Keratinocyte (primary cell): ENCODE measurements around the gene MICALL2. TPM values are rescaled to one million over a fixed set of nuclear protein-coding genes. Genes with fewer than 3 reads are reported as not detected.

Experiments
- DNase-seq: peaks from one replicate; pipeline ENCODE4 v3.0.0-alpha.2; 2011; ENCODE audit warnings: low read depth, missing footprints, low spot score
- FAIRE-seq: peaks from 2 replicates; lab custom pipeline; 2011; peaks lifted over from hg19 to GRCh38; lab: Jason Lieb, UNC
- H2AFZ ChIP-seq: 2 replicates; pipeline ENCODE4 v1.6.0; 2012; ENCODE audit warnings: low read length, control low read depth, inconsistent platforms; ENCODE audit not compliant: control insufficient read depth
- H3K27ac ChIP-seq: 2 replicates; pipeline ENCODE4 v1.5.1; 2011; ENCODE audit warnings: low read length; ENCODE audit not compliant: control insufficient read depth, insufficient read depth
- H3K27me3 ChIP-seq: 3 replicates; pipeline ENCODE4 v1.6.0; 2011; ENCODE audit warnings: low read length; ENCODE audit not compliant: control insufficient read depth, insufficient read depth; ENCODE audit errors: extremely low read depth
- H3K36me3 ChIP-seq, 2 experiments: 2 replicates in 1 of 2; 3 replicates in 1 of 2; pipeline ENCODE4 v1.5.1; 2011; ENCODE audit warnings: low read length in 2 of 2, mild to moderate bottlenecking in 1 of 2; ENCODE audit not compliant: control insufficient read depth in 2 of 2, insufficient read depth in 2 of 2; ENCODE audit errors: extremely low read depth in 1 of 2
- H3K4me1 ChIP-seq: 3 replicates; pipeline ENCODE4 v1.5.1; 2011; ENCODE audit warnings: low read length; ENCODE audit not compliant: control insufficient read depth, insufficient read depth; ENCODE audit errors: extremely low read depth
- H3K4me2 ChIP-seq: 3 replicates; pipeline ENCODE4 v1.6.0; 2011; ENCODE audit warnings: low read depth, low read length; ENCODE audit not compliant: control insufficient read depth, insufficient read depth; ENCODE audit errors: extremely low read depth
- H3K4me3 ChIP-seq, 3 experiments: fragments of 200-600 bp in 1 of 3; sonication (generic) in 1 of 3; 2 replicates in 2 of 3; 3 replicates in 1 of 3; pipeline ENCODE4 v1.5.1; 2011 to 2016; ENCODE audit warnings: low read length in 3 of 3, mild to moderate bottlenecking in 3 of 3, control low read depth in 2 of 3, inconsistent platforms in 1 of 3, low read depth in 1 of 3, mixed read lengths in 1 of 3, mixed run types in 1 of 3, moderate library complexity in 1 of 3; ENCODE audit not compliant: control insufficient read depth in 2 of 3, insufficient read depth in 2 of 3; ENCODE audit errors: extremely low read depth in 1 of 3
- H3K79me2 ChIP-seq: 2 replicates; pipeline ENCODE4 v1.6.0; 2012; ENCODE audit warnings: low read length; ENCODE audit not compliant: control insufficient read depth, insufficient read depth
- H3K9ac ChIP-seq: 3 replicates; pipeline ENCODE4 v1.6.0; 2011; ENCODE audit warnings: low read length; ENCODE audit not compliant: control insufficient read depth, insufficient read depth; ENCODE audit errors: extremely low read depth
- H3K9me1 ChIP-seq: 3 replicates; pipeline ENCODE4 v1.6.0; 2011; ENCODE audit warnings: low read length; ENCODE audit not compliant: control insufficient read depth, insufficient read depth; ENCODE audit errors: extremely low read depth
- H3K9me3 ChIP-seq: 2 replicates; pipeline ENCODE4 v1.5.1; 2012; ENCODE audit warnings: low read depth, low read length; ENCODE audit not compliant: control insufficient read depth
- H4K20me1 ChIP-seq: 3 replicates; pipeline ENCODE4 v1.6.0; 2011; ENCODE audit warnings: low read length; ENCODE audit not compliant: control insufficient read depth, insufficient read depth; ENCODE audit errors: extremely low read depth
- EZH2 ChIP-seq: IDR thresholded peaks from one replicate; pipeline ENCODE4 v1.6.1; 2012; ENCODE audit warnings: inconsistent platforms, mild to moderate bottlenecking, low read length, moderate library complexity
- dilution Hi-C: fragments of 300-500 bp; cut with MboI; formaldehyde crosslinking; loops from one replicate; pipeline ENCODE4 v1.7.0; 2020; ENCODE audit warnings: low sequenced_read_pairs; ENCODE audit not compliant: extremely low pct_ligation_motif_present
- polyA plus RNA-seq, 5 experiments: library from polyadenylated mRNA; depleted of rRNA in 3 of 5; stranded (reverse) in 3 of 5; stranded (forward) in 1 of 5; unstranded in 1 of 5; fragments of >200 nt; gene quantifications; 1 replicate in 1 of 5; 2 replicates in 3 of 5; 3 replicates in 1 of 5; pipeline versions ENCODE4 v1.2.1 to v1.2.3, GENCODE V29; 2011 to 2012; ENCODE audit warnings: missing spikeins in 2 of 5, low read depth in 1 of 5, low replicate concordance in 1 of 5
- TF ChIP-seq, protein P1 (sequence below), 3 experiments: IDR thresholded peaks in 1 of 3; conservative IDR thresholded peaks in 1 of 3; optimal IDR thresholded peaks in 1 of 3; 2 replicates in 2 of 3; 3 replicates in 1 of 3; pipeline versions ENCODE3 to v1.5.1; 2011; ENCODE audit warnings: low read length in 3 of 3, mild to moderate bottlenecking in 3 of 3, moderate library complexity in 2 of 3, control low read depth in 1 of 3, inconsistent platforms in 1 of 3; ENCODE audit not compliant: insufficient read depth in 2 of 3; ENCODE audit errors: extremely low read depth in 1 of 3

The MICALL2 gene
- polyA plus RNA-seq, 1 donor (not counting 4 experiments of a cell fraction or from before 2014, with no cell fraction given) = 10.4 TPM

DNA sequence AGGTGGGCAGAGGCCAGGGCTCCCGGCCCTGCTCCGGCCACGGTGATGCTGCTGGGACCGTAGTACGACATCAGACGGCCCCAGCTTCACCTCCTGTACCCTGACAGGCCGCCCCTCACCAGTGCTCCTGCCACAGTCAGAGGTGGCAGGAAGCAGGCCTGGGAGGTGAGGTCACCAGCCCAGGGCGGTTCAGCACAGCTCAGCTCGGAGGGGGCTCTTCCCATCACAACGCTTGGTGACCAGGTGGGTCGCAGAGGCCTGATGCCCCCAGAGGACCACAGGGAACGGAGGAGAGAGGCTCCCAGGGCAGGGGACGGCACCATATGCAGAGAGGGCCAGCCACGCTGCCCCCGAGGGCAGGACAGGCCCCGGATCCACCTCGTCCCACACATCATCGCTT, 8.8 kb downstream of the MICALL2 start:
- peaks cover 21% of the 10 kb centered on the region for H3K4me1 ChIP-seq
- H3K27me3 ChIP-seq = no peaks in the 10 kb centered on the region
- no peak for FAIRE-seq
- H3K9me3 ChIP-seq = no peaks in the 10 kb centered on the region
- H3K27ac ChIP-seq = no peak overlapping the region
- H3K4me2 ChIP-seq = no peak overlapping the region
- DNase-seq = no peak
- dilution Hi-C loops = no loop called here
- no peaks in the 10 kb centered on the region for H3K9me1 ChIP-seq
- H2AFZ ChIP-seq = no peak overlapping the region
- no peak overlapping the region for H3K9ac ChIP-seq
- no peaks in the 10 kb centered on the region for H4K20me1 ChIP-seq
- H3K79me2 ChIP-seq = peaks cover 35% of the 10 kb centered on the region
- H3K36me3 ChIP-seq = peaks cover 0 to 5% of the 10 kb centered on the region in 2 experiments
- H3K4me3 ChIP-seq = no peak overlapping the region
- no peak for TF ChIP-seq EZH2
- TF ChIP-seq, protein P1, sequence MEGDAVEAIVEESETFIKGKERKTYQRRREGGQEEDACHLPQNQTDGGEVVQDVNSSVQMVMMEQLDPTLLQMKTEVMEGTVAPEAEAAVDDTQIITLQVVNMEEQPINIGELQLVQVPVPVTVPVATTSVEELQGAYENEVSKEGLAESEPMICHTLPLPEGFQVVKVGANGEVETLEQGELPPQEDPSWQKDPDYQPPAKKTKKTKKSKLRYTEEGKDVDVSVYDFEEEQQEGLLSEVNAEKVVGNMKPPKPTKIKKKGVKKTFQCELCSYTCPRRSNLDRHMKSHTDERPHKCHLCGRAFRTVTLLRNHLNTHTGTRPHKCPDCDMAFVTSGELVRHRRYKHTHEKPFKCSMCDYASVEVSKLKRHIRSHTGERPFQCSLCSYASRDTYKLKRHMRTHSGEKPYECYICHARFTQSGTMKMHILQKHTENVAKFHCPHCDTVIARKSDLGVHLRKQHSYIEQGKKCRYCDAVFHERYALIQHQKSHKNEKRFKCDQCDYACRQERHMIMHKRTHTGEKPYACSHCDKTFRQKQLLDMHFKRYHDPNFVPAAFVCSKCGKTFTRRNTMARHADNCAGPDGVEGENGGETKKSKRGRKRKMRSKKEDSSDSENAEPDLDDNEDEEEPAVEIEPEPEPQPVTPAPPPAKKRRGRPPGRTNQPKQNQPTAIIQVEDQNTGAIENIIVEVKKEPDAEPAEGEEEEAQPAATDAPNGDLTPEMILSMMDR (optimal IDR thresholded peaks at IDR 0.05 in 1 of 3, IDR thresholded peaks at IDR 0.05 in 1 of 3, conservative IDR thresholded peaks at IDR 0.05 in 1 of 3; ENCODE audit: extremely low read depth in 1 of 3, insufficient read depth in 2 of 3, low read length in 3 of 3) = no peak

DNA sequence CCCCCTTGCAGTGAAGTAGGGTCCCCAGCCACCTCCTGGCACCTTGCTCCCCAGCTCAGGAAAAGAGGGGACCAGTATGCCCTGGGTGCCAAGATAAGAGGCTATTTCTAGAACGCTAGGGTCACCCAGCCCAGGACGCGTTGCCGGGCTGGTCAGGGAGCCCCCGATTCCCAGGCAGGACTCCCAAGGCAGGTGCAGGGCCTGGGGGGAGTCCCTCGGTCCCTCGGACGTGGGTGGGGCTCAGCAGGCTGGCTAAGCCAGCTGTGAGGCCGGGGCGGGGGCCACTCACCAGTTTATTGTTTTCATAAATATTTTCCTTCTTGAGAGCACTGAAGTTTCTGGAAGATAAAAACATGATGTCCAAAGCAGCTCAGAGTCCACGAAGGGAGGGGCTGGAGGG, 9.3 kb downstream of the MICALL2 start:
- H3K9me1 ChIP-seq = no peaks in the 10 kb centered on the region
- no peak for FAIRE-seq

More for the DNA sequence above, 9.3 kb downstream of the MICALL2 start:
- TF ChIP-seq EZH2 = no peak
- TF ChIP-seq, protein P1 (optimal IDR thresholded peaks at IDR 0.05 in 1 of 3, IDR thresholded peaks at IDR 0.05 in 1 of 3, conservative IDR thresholded peaks at IDR 0.05 in 1 of 3; ENCODE audit: extremely low read depth in 1 of 3, insufficient read depth in 2 of 3, low read length in 3 of 3) = no peak
- Histone ChIP-seq H3K9me3 (no peaks in the 10 kb centered on the region), H3K36me3 (peaks cover 0 to 5% of the 10 kb centered on the region in 2 experiments), H3K79me2 (peaks cover 33% of the 10 kb centered on the region), H3K27me3 (no peaks in the 10 kb centered on the region), H3K4me1 (peaks cover 16% of the 10 kb centered on the region), H3K4me3 (no peak overlapping the region), H3K4me2 (no peak overlapping the region), H4K20me1 (no peaks in the 10 kb centered on the region), H2AFZ (no peak overlapping the region), H3K9ac (no peak overlapping the region), H3K27ac (no peak overlapping the region)
- no peak for DNase-seq
- dilution Hi-C loops = no loop called here
